IPS-15b (cell line): ENCODE data around the gene PPP3R1.

Source experiments
- H3K27me3 ChIP-seq: one replicate; pipeline ENCODE4 v1.6.1; 2013; ENCODE audit warnings: low read length; ENCODE audit not compliant: control insufficient read depth, insufficient read depth
- H3K36me3 ChIP-seq: one replicate; pipeline ENCODE4 v1.6.1; 2013; ENCODE audit warnings: low read length; ENCODE audit not compliant: control insufficient read depth, insufficient read depth
- H3K4me1 ChIP-seq: one replicate; pipeline ENCODE4 v1.6.1; 2013; ENCODE audit warnings: mild to moderate bottlenecking, low read length; ENCODE audit not compliant: control insufficient read depth, insufficient read depth
- H3K4me3 ChIP-seq: one replicate; pipeline ENCODE4 v1.5.1; 2013; ENCODE audit warnings: low read depth, low read length
- H3K9ac ChIP-seq: one replicate; pipeline ENCODE4 v1.6.1; 2013; ENCODE audit warnings: low read depth, mild to moderate bottlenecking, low read length
- H3K9me3 ChIP-seq: one replicate; pipeline ENCODE4 v1.6.1; 2013; ENCODE audit warnings: mild to moderate bottlenecking, low read length; ENCODE audit not compliant: control insufficient read depth, insufficient read depth

Gene PPP3R1

DNA sequence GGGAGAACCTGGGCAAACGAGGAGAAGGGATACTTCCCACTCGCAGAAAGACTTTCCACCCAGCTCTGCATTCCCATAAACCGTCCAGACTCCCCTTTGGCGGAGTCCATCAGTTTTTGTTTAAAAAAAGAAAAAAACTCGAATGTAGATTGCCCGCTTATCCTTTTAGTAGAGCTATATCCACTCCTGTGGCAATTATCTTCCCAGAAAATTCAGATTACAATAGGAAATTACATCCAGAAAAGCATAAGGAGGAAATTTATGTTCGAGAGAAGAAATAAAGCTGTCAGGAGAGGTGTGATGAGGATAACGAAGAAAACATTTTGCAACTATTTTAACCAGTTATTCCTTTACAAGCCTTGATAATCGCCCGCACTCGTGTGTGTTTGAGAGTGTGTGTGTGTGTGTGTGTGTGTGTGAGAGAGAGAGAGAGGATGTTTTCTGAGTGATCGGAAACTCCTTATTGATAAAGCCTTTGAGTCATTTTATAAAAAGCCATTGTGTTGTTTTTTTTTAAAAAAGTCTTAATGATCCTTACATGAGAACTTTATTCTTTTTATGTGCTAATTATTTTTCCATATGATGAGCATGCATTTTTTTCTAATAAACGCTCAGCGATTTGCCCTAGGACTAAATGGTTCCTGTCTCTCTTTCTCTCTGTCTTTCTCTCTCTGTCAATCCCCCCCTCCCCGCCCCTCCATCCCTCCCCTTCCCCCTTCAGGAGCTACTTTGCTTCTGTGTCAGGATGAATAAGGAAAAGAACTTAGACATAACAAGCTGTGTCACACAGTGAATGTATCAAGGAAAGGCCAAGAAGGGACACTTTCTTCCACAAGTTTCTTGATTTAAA is 1.1 kb upstream of the PPP3R1 start:
- Histone ChIP-seq H3K27me3 (no peaks in the 10 kb centered on the region), H3K4me3 (peak overlapping the region; percentile 94), H3K9me3 (no peaks in the 10 kb centered on the region), H3K36me3 (no peaks in the 10 kb centered on the region), H3K9ac (peak overlapping the region; percentile 93), H3K4me1 (peaks cover 17% of the 10 kb centered on the region)

DNA sequence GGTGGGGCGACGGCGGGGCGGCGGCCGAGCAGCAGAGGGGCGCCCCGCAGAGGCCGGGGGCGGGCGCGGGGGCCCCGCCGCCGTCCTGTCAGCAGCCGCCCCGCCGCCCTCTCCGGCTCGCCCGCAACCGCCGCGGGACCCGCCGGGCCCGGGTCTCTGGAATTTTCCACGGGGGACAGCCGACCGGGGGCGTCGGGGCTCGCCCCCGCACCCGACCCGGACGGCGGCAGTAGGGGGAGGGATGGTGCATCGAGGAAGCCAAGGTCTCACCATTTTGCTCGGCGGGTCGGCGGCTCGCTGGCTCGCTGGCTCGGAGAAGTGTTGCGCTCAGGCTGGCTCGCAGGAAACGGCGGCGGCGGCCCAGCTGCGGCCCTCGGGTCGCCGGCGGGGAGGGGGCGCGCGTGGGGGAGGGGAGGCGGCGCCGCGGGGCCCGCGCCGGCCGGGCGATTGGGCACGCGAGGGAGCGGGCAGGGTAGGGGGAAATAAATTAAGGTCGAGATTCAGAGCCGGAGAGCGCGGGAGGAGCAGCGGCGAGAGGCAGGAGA is 405 bp downstream of the PPP3R1 start:
- H3K4me1 ChIP-seq: peaks cover 17% of the 10 kb centered on the region
- peak overlapping the region; percentile 85 for H3K9ac ChIP-seq
- H3K36me3 ChIP-seq: no peaks in the 10 kb centered on the region
- peak overlapping the region; percentile 75 for H3K4me3 ChIP-seq
- no peaks in the 10 kb centered on the region for H3K27me3 ChIP-seq
- no peaks in the 10 kb centered on the region for H3K9me3 ChIP-seq

GRCh38 chr2:68251187-68251854 is 1.0 kb downstream of the PPP3R1 start:
- Histone ChIP-seq H3K4me3 (peak overlapping the region; percentile 75), H3K9me3 (no peaks in the 10 kb centered on the region), H3K27me3 (no peaks in the 10 kb centered on the region), H3K36me3 (no peaks in the 10 kb centered on the region), H3K9ac (peak overlapping the region; percentile 77), H3K4me1 (peaks cover 17% of the 10 kb centered on the region)

GRCh38 chr2:68250652-68251186 is 1.6 kb downstream of the PPP3R1 start:
- Histone ChIP-seq H3K9ac (peak overlapping the region; percentile 77), H3K4me3 (peak overlapping the region; percentile 75), H3K27me3 (no peaks in the 10 kb centered on the region), H3K9me3 (no peaks in the 10 kb centered on the region), H3K36me3 (no peaks in the 10 kb centered on the region), H3K4me1 (peaks cover 15% of the 10 kb centered on the region)

DNA sequence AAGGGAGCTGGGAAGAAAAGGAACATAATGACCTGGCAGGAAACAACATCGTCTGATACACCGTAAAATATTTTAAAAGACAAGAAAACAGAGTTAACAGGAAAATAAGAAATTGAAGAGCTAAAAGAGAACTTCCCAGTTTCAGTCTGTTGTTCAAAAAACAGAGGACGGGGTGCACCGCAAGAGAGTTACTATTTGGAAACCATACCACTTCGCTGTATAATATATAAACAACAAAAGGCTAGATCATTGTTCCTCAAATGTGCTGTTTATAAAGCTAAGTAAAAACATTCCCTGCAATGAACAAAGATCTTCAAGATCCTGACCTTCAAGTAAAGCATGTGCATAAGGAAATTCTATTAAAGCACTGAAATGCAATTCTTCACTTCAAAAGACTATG is 2.1 kb downstream of the PPP3R1 start:
- Histone ChIP-seq H3K9me3 (no peaks in the 10 kb centered on the region), H3K27me3 (no peaks in the 10 kb centered on the region), H3K4me3 (peak overlapping the region; percentile 75), H3K9ac (no peak overlapping the region), H3K36me3 (no peaks in the 10 kb centered on the region), H3K4me1 (peaks cover 15% of the 10 kb centered on the region)

- no peaks in the 10 kb centered on the region for H3K9me3 ChIP-seq
- no peaks in the 10 kb centered on the region for H3K27me3 ChIP-seq
- peaks cover 22% of the 10 kb centered on the region for H3K4me1 ChIP-seq
- no peak overlapping the region for H3K4me3 ChIP-seq
- H3K9ac ChIP-seq: no peak overlapping the region
- no peaks in the 10 kb centered on the region for H3K36me3 ChIP-seq
These were observed 3.5 kb downstream of the PPP3R1 start for GRCh38 chr2:68248806-68249205.

GRCh38 chr2:68248361-68248760 is 4.0 kb downstream of the PPP3R1 start:
- Histone ChIP-seq H3K4me3 (no peak overlapping the region), H3K9ac (no peak overlapping the region), H3K4me1 (peaks cover 22% of the 10 kb centered on the region), H3K36me3 (no peaks in the 10 kb centered on the region), H3K27me3 (no peaks in the 10 kb centered on the region), H3K9me3 (no peaks in the 10 kb centered on the region)

GRCh38 chr2:68246396-68246795 is 5.9 kb downstream of the PPP3R1 start:
- no peaks in the 10 kb centered on the region for H3K9me3 ChIP-seq
- peaks cover 22% of the 10 kb centered on the region for H3K4me1 ChIP-seq
- no peak overlapping the region for H3K4me3 ChIP-seq
- no peaks in the 10 kb centered on the region for H3K27me3 ChIP-seq
- no peak overlapping the region for H3K9ac ChIP-seq
- H3K36me3 ChIP-seq: no peaks in the 10 kb centered on the region

- H3K27me3 ChIP-seq: no peaks in the 10 kb centered on the region
- no peaks in the 10 kb centered on the region for H3K36me3 ChIP-seq
- H3K4me1 ChIP-seq: peaks cover 25% of the 10 kb centered on the region
- H3K9me3 ChIP-seq: no peaks in the 10 kb centered on the region
- no peak overlapping the region for H3K4me3 ChIP-seq
- H3K9ac ChIP-seq: no peak overlapping the region
These were observed 6.7 kb downstream of the PPP3R1 start for GRCh38 chr2:68245672-68246071.

- Histone ChIP-seq H3K36me3 (no peaks in the 10 kb centered on the region), H3K4me1 (peaks cover 30% of the 10 kb centered on the region), H3K9ac (no peak overlapping the region), H3K9me3 (no peaks in the 10 kb centered on the region), H3K27me3 (no peaks in the 10 kb centered on the region), H3K4me3 (no peak overlapping the region)
These were observed 7.3 kb downstream of the PPP3R1 start for GRCh38 chr2:68245066-68245465.

GRCh38 chr2:68244456-68244855 is 7.9 kb downstream of the PPP3R1 start:
- H3K4me1 ChIP-seq: peaks cover 29% of the 10 kb centered on the region
- no peaks in the 10 kb centered on the region for H3K9me3 ChIP-seq
- H3K9ac ChIP-seq: no peak overlapping the region
- no peaks in the 10 kb centered on the region for H3K27me3 ChIP-seq
- no peak overlapping the region for H3K4me3 ChIP-seq
- no peaks in the 10 kb centered on the region for H3K36me3 ChIP-seq
